ENCODE measurements around the gene UFSP2. TPM values are rescaled to one million over a fixed set of nuclear protein-coding genes. Genes with fewer than 3 reads are reported as not detected.
"Not testable (repeated sequence)": the region's sequence is repeated elsewhere in the genome, so short reads cannot be mapped to it uniquely, and the experiment has no call there.

The UFSP2 gene
- total RNA-seq, 1 experiment from 2014 or later, result 43.4 TPM

- DNase-seq (ENCODE audit: low read depth, low spot score), result no peak
- in situ Hi-C loops (cut with HindIII; ENCODE audit: low pct_unique_long_range_greater_than_20kb, low sequenced_read_pairs), result no loop called here
Observed at GRCh38 chr4:185369731-185370130, 56.0 kb downstream of the UFSP2 start.

- no peak for DNase-seq (ENCODE audit: low read depth, low spot score)
- in situ Hi-C loops (cut with HindIII; ENCODE audit: low pct_unique_long_range_greater_than_20kb, low sequenced_read_pairs), result no loop called here
Observed at GRCh38 chr4:185364886-185365285, 60.9 kb downstream of the UFSP2 start.

DNA sequence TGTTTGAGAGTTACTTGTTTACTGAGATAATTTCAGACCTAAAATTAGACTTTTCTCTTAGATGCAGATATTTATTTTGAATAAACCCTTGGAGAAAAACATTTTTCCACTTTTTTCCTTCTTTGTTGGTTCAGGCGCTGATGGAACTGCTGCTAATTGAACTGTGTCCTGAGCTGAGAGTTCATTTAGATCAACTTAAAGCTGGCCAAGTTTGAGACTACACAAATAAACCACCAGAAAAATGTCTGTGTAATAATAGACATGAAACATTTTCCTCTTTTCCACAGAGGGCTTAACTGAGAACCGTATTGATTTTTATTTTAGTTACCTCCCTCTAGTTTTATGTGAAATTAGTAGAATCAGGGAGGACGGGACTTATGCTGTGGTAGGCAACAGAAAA lies 62.5 kb downstream of the UFSP2 start:
- in situ Hi-C loops (cut with HindIII; ENCODE audit: low pct_unique_long_range_greater_than_20kb, low sequenced_read_pairs), result no loop called here
- DNase-seq (ENCODE audit: low read depth, low spot score), result no peak

GRCh38 chr4:185362570-185362969 lies 63.2 kb downstream of the UFSP2 start:
- in situ Hi-C loops (cut with HindIII; ENCODE audit: low pct_unique_long_range_greater_than_20kb, low sequenced_read_pairs), result not testable (repeated sequence)

DNA sequence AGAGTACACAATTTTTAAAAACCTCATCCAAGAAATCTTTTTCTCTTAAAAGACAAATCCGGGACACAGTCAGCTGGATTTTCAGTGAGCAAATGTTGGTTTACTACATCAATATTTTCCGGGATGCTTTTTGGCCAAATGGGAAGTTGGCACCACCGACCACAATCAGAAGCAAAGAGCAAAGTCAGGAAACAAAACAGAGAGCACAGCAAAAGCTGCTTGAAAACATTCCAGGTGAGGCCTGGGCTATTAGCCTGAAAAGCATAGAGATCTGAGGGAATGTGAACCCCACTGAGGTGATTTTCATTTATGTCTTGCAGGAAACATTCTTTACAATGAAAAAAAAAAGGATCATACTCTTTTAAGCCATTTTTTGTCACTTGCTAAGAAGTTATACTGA lies 63.9 kb downstream of the UFSP2 start:
- no peak for DNase-seq (ENCODE audit: low read depth, low spot score)
- in situ Hi-C loops (cut with HindIII; ENCODE audit: low pct_unique_long_range_greater_than_20kb, low sequenced_read_pairs), result no loop called here

More at GRCh38 chr4:185362570-185362969, 63.2 kb downstream of the UFSP2 start:
- DNase-seq (ENCODE audit: low read depth, low spot score), result not testable (repeated sequence)

- no peak for DNase-seq (ENCODE audit: low read depth, low spot score)
- in situ Hi-C loops (cut with HindIII; ENCODE audit: low pct_unique_long_range_greater_than_20kb, low sequenced_read_pairs), result no loop called here
Observed at GRCh38 chr4:185359767-185360446, 65.9 kb downstream of the UFSP2 start.

DNA sequence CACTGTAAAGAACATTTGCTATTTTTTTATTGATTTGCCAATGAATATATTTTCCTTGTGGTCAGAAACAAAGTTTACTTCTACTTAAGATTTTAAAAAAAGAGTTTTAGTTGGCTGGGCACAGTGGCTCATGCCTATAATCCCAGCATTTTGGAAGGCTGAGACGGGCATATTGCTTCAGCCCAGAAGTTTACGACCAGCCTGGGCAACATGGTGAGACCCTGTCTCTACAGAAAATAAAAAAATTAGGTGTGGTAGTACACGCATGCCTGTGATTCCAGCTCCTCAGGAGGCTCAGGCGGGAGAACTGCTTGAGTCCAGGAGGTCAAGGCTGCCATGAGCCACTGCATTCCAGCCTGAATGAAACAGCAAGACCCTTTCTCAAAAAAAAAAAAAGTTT lies 66.8 kb downstream of the UFSP2 start:
- DNase-seq (ENCODE audit: low read depth, low spot score), result no peak
- in situ Hi-C loops (cut with HindIII; ENCODE audit: low pct_unique_long_range_greater_than_20kb, low sequenced_read_pairs), result no loop called here

DNA sequence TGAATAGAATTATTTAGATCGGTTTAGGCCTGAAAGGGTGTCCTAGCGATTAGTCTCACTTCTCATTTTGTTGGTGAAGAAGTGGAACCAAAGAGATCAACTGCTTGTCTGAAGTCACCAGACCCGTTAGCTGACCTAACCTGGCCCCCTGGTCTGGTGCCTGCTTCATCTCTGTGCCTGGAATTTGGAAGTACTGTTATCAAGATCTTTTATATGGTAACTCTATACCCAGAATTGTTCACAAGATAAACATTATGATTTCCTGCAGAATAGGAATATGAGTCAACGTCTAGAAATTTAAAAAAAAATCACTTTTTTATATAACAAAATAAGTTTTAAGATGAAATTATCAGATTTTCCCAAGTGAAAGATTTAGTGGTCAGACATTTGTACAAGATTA lies 67.2 kb downstream of the UFSP2 start:
- no peak for DNase-seq (ENCODE audit: low read depth, low spot score)
- in situ Hi-C loops (cut with HindIII; ENCODE audit: low pct_unique_long_range_greater_than_20kb, low sequenced_read_pairs), result no loop called here

DNA sequence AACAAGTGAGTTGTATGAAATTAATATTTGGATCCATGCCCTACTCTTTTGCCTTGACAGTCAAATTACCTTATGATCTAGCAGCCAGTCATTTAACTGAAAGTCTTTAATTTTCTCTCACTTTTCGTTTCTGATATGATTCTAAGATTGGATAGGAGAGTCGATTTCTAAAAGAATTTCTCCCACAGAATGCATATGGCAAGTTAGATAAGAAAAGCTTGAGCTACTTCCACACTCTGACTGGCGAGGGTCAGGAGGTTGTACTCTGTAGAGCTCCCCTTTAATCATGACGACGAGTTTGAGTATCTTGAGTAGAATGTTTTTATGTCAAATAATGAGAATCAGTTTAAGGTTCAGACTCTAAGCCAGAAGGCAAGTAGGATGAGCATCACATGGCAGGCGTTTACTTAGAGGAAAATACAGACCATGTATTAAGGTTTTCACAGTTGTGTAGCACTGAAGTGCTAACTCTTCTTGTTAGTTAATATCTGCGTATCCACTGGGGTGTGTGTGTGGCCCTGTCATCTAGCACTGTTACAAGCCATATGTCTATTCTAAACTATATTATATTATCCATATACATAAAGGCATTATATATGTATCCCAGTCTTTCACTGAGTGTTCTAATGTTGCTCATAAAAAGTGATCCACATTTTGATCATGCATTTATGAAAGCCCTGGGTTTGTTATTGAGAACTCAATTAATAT lies 67.9 kb downstream of the UFSP2 start:
- no peak for DNase-seq (ENCODE audit: low read depth, low spot score)
- in situ Hi-C loops (cut with HindIII; ENCODE audit: low pct_unique_long_range_greater_than_20kb, low sequenced_read_pairs), result no loop called here

DNA sequence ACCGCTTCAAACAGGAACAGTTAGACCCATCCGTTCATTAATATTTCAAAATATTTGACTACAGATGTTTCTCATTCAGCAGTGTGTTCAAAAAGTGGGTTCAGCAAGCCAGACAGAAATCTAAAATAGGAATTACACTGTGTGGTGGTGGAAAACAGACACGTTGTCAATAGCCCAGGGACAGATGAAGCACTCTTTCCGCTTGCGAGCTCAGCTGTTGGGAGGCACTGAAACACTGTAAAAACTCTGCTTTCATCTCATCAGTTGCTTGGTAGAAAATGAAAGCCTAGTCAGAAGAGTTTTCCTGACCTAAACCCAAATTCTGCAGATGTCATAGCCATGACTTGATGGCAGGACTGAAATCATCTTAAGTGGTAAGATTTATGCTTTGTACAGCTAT lies 68.6 kb downstream of the UFSP2 start:
- DNase-seq (ENCODE audit: low read depth, low spot score), result no peak
- in situ Hi-C loops (cut with HindIII; ENCODE audit: low pct_unique_long_range_greater_than_20kb, low sequenced_read_pairs), result no loop called here

- in situ Hi-C loops (cut with HindIII; ENCODE audit: low pct_unique_long_range_greater_than_20kb, low sequenced_read_pairs), result no loop called here
- DNase-seq (ENCODE audit: low read depth, low spot score), result no peak
Observed at GRCh38 chr4:185352741-185353140, 73.0 kb downstream of the UFSP2 start.

- in situ Hi-C loops (cut with HindIII; ENCODE audit: low pct_unique_long_range_greater_than_20kb, low sequenced_read_pairs), result no loop called here
- DNase-seq (ENCODE audit: low read depth, low spot score), result no peak
Observed at GRCh38 chr4:185352202-185352601, 73.6 kb downstream of the UFSP2 start.

- in situ Hi-C loops (cut with HindIII; ENCODE audit: low pct_unique_long_range_greater_than_20kb, low sequenced_read_pairs), result no loop called here
- DNase-seq (ENCODE audit: low read depth, low spot score), result no peak
Observed at GRCh38 chr4:185351691-185352090, 74.1 kb downstream of the UFSP2 start.

Small RNA genes within 50 kb of the gene (small RNA-seq; reads per million reads assigned to genes)
- 0 reads per million in 2 experiments for gene RF00019

Other genes with a start within 250 kb of the UFSP2 start
- 73.5 and 74.9 TPM in 2 replicates for gene CFAP97, start 222.0 kb downstream of the UFSP2 start, total RNA-seq (2014; rRNA removed; shearing (Covaris generic))
- 57.8 and 59.0 TPM in 2 replicates for gene SNX25, start 216.4 kb downstream of the UFSP2 start, total RNA-seq (2014; rRNA removed; shearing (Covaris generic))
- gene LRP2BP, start 30.0 kb downstream of the UFSP2 start, total RNA-seq (2014; rRNA removed; shearing (Covaris generic)), result 0.48 and 0.71 TPM in 2 replicates
- 42.5 and 57.6 TPM in 2 replicates for gene ANKRD37, start 29.1 kb downstream of the UFSP2 start, total RNA-seq (2014; rRNA removed; shearing (Covaris generic))
- 0.92 and 2.7 TPM in 2 replicates for gene CCDC110, start 45.8 kb upstream of the UFSP2 start, total RNA-seq (2014; rRNA removed; shearing (Covaris generic))
- 73.2 and 79.0 TPM in 2 replicates for gene PDLIM3, start 109.5 kb upstream of the UFSP2 start, total RNA-seq (2014; rRNA removed; shearing (Covaris generic))

All from SK-MEL-5 (cell line).